ENCODE measurements around the gene ODF4.
"Not testable (repeated sequence)": the region's sequence is repeated elsewhere in the genome, so short reads cannot be mapped to it uniquely, and the experiment has no call there.

ODF4 gene

GRCh38 chr17:8371786-8372185, 32.1 kb downstream of the ODF4 start:
- no peak for DNase-seq

DNA sequence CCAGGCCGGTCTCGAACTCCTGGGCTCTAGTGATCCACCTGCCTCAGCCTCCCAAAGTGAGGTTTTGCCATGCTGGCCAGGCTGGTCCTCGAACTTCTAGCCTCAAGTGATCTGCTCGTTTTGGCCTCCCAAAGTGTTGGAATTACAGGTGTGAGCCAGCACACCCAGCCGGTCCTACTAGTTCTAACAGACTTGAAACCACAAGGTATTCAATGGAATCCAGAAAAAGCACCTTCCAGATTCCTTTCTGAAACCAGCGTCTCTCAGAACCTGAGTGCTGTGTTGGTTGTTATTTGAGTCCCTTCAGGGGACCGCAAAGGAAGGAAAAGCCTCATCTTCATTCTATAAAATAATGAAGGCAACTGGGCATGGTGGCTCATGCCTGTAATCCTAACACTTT, 32.8 kb downstream of the ODF4 start:
- DNase-seq, result no peak

DNA sequence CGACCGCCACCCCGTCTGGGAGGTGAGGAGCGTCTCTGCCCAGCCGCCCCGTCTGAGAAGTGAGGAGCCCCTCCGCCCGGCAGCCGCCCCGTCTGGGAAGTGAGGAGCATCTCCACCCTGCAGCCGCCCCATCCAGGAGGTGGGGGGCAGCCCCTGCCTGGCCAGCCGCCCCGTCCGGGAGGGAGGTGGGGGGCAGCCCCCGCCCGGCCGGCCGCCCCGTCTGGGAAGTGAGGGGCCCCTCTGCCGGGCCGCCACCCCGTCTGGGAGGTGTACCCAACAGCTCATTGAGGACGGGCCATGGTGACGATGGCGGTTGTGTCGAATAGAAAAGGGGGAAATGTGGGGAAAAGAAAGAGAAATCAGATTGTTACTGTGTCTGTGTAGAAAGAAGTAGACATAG, 34.2 kb downstream of the ODF4 start:
- DNase-seq, result not testable (repeated sequence)

- no peak for DNase-seq
These were observed 36.2 kb downstream of the ODF4 start for GRCh38 chr17:8375738-8376259.

- peak; percentile 49 for DNase-seq
These were observed 36.8 kb downstream of the ODF4 start, which contains the start of gene KRABD2 for GRCh38 chr17:8376271-8377067. TSS of gene KRABD2 (minus strand) at chr17:8376704.

DNA sequence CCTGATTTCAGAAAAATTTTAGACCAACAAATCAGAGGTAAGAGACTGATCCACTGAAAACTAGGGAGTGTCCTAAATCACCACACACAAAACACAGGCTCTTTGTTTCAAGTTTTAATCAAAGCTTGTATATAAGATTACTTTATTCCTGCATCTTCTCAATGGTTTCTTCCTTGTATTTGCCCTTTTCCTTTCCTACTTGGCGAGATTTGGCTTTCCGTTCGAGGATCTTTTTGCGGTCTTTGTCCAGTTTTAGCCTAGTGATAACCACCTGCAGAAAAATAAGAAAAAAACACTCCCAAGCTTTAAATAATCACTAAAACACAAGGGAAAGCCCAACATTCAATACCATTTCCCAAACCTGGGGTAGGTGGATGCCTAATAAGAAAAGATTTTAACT, 37.8 kb downstream of the ODF4 start:
- no peak for DNase-seq

DNA sequence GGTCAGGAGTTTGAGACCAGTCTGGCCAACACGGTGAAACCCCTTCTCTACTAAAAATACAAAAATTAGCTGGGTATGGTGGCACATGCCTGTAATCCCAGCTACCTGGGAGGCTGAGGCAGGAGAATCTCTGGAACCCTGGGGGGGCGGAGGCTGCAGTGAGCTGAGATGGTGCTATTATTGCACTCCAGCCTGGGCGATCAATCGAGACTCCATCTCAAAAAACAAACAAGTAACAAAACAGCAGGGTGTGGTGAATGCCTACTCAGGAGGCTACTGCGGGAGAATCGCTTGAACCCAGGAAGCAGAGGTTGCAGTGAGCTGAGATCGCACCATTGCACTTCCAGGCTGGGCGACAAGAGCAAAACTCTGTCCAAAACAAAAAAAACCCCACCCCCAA, 38.5 kb downstream of the ODF4 start:
- DNase-seq, result not testable (repeated sequence)

GRCh38 chr17:8380049-8380448, 40.4 kb downstream of the ODF4 start:
- no peak for DNase-seq

DNA sequence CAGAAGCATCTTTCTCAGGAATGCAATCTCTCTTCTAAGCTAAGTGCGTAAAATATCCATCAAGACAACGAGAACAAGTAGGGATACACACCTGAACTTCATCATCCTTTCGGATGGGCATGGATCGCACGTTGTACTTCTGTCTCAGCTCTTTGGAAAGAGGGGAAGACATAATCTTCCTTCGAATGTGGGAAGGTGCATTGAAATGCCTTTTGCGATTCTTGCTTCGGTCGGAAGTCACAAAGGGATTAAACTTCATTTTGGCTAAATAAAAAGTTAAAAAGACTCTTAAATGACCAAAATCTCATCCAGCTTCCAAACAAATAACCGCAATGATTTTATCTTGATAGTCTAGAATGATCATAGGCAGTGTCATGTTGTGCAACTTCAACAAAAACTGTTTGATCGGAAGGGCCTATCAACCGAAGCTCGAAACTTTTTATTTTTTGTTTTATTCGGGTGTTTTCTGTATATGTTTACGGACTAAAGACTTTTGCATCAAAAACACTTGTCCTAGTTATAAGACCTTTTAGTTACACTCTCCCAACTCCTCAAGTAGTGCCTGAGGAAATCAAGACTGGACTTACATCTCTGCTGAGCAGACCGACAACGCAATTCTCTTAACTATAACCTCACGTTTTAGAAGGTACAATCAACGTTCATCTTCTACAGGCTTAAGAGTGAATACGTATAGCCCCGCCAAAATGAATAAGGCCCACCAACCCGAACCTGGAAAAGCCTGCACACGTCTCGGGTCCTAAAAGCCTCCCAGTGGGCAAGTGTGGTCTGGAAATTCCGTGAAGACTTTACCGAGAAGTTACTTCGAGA, 42.6 kb downstream of the ODF4 start:
- DNase-seq, result peak in 1 of 2 experiments; percentile 0

- DNase-seq, result no peak
These were observed 43.2 kb downstream of the ODF4 start for GRCh38 chr17:8382880-8383142.

- peak; percentile 74 to 80 for DNase-seq
These were observed 43.6 kb downstream of the ODF4 start, which contains the start of gene RPL26 for GRCh38 chr17:8383143-8383822. TSS of gene RPL26 (minus strand) at chr17:8383193. CDS start at chr17:8382310, 883 bp downstream.

GRCh38 chr17:8384801-8385378, 45.2 kb downstream of the ODF4 start:
- DNase-seq, result no peak

GRCh38 chr17:8386841-8387240, 47.2 kb downstream of the ODF4 start:
- no peak for DNase-seq

GRCh38 chr17:8387914-8388651, 48.4 kb downstream of the ODF4 start:
- DNase-seq, result no peak

GRCh38 chr17:8391711-8392110, 52.1 kb downstream of the ODF4 start:
- DNase-seq, result no peak

GRCh38 chr17:8392274-8392673, 52.6 kb downstream of the ODF4 start:
- DNase-seq, result no peak

DNA sequence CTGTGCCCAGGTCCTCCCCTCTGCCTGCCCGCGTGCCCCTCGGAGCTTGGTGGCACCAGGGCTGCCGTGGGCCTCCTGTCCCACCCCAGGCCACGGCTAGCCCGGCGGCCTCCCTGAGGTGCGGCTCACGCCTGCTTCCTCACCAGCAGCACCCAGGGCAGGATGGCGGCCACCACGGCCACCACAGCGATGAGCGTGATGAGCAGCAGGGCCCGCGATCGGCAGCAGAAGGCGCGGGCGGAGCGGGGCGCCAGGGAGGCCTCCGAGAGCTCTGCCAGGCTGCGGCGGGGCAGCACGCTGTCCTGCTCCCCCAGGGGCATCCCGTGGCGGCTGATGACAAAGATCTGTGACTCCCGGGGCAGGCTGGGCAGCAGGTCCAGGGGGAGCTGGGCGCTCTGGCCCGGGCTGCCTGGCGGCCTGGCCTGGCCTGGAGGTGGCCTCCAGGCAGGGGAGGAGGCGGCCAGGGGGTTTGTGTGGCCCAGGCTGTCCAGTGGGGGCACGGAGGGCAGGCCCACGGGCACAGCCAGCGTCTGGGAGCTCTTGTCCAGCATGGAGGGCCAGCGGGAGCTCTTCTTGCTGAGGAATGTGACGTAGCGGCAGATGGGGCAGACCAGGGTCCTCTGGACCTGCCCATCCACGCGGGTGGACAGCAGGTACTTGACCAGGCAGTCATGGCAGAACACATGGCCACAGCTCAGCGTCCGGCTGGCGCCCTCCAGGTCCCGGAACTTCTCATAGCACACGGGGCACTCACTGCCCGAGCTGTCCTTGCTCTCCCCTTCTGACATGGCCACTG, 53.2 kb downstream of the ODF4 start:
- no peak for DNase-seq

DNA sequence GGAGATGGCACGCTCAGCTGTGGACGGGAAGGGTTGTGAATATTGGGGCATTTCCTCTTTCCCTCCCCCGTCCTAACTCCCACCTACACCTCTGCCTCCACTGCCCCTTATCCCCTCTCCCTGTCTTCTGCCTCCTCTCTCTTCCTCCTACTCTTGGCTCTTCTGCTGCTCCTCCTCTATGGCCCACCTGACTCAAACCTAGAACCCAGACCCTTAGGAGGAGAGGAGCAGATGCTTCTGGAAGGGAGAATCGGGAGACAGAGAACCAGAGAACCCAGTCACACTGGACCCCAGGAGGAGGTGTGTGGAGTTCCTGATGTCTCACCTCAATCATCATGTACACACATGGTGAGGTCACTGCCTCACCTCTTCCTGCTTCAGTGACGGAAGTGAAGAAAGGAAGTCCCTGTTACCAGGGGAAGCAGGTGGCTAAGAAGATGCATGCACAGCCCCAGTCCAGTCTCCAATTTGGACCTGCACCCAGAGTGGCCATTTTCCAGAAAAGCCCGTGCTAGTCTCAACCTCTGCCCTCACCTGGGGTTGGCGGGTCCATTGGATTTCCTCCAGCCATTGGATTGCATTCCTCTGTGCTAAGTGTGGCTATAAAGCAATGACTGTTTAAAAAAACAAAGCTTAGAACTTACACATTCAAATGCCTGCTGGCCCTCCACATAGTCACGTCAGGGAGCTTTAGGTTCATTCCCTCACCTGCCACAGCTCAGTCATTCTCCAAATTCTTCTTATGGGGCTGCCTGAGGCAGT, 54.0 kb downstream of the ODF4 start:
- no peak for DNase-seq

GRCh38 chr17:8394497-8394896, 54.9 kb downstream of the ODF4 start:
- DNase-seq, result not testable (repeated sequence)
